HFF-Myc (cell line): ENCODE measurements around the gene MORN4.

Experiments
- DNase-seq: peaks from one replicate; pipeline ENCODE4 v3.0.0-alpha.2; 2011; ENCODE audit warnings: low read depth; ENCODE audit errors: extremely low read depth
- H3K4me3 ChIP-seq: replicated peaks from 2 replicates; pipeline ENCODE4 v1.5.1; 2011; ENCODE audit warnings: low read depth, mild to moderate bottlenecking, control low read depth, low read length
- TF ChIP-seq, protein P1 (sequence below): IDR thresholded peaks from 2 replicates; pipeline ENCODE4 v1.5.1; 2012; ENCODE audit warnings: mild to moderate bottlenecking, low read depth, low read length, control low read depth; ENCODE audit errors: missing control alignments

MORN4 gene

GRCh38 chr10:97669571-97669970 lies 36.3 kb upstream of the MORN4 start:
- TF ChIP-seq, protein P1, sequence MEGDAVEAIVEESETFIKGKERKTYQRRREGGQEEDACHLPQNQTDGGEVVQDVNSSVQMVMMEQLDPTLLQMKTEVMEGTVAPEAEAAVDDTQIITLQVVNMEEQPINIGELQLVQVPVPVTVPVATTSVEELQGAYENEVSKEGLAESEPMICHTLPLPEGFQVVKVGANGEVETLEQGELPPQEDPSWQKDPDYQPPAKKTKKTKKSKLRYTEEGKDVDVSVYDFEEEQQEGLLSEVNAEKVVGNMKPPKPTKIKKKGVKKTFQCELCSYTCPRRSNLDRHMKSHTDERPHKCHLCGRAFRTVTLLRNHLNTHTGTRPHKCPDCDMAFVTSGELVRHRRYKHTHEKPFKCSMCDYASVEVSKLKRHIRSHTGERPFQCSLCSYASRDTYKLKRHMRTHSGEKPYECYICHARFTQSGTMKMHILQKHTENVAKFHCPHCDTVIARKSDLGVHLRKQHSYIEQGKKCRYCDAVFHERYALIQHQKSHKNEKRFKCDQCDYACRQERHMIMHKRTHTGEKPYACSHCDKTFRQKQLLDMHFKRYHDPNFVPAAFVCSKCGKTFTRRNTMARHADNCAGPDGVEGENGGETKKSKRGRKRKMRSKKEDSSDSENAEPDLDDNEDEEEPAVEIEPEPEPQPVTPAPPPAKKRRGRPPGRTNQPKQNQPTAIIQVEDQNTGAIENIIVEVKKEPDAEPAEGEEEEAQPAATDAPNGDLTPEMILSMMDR = no peak
- no peak for DNase-seq
- H3K4me3 ChIP-seq = no peak overlapping the region

- no peak overlapping the region for H3K4me3 ChIP-seq
- TF ChIP-seq, protein P1 = no peak
- no peak for DNase-seq
Observed at GRCh38 chr10:97667463-97667862, 34.2 kb upstream of the MORN4 start.

DNA sequence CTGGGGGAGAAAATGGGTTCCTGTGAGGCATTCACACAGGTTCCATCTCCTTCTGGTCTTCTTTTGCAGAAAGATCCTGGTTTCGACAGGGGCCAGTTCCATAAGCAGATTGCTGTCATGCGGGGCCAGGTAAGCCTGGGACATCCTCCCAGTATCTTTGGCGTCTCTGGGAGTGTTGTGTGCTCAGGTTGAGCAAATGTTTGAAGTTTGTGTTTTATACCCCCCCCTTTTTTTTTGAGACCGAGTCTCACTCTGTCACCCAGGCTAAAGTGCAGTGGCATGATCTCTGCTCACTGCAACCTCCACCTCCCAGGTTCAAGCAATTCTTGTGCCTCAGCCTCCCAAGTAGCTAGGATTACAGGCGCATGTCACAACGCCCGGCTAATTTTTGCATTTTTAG lies 33.7 kb upstream of the MORN4 start:
- no peak overlapping the region for H3K4me3 ChIP-seq
- TF ChIP-seq, protein P1 = no peak
- DNase-seq = no peak

DNA sequence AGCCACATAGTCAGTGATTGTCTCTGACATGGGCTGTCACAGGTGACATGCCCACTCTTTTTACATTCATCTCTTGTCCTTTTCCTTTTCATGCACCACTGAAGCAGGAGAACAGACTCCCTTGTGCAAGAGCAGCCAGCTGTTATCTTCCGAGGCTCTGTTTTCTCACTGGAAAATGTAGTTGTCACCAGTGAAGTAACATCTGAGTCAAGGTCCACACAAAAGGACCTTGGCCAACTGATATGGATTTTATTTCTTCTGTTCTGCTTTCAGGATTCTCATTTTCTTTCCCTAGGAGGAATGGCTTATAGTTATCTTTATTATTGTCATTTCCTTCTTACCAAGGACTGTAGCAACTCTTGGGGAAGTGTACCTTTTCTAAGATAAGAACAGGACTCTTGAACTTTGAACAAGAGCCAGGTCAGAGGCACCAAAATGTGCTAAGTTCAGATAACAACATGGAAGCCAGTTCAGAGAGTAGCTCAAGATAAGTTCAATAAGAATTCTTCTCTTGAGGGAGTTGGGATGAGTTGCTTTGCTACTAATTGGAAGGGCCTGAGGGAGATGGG lies 31.1 kb upstream of the MORN4 start:
- no peak overlapping the region for H3K4me3 ChIP-seq
- TF ChIP-seq, protein P1 = no peak
- DNase-seq = no peak

- peak; percentile 89 for DNase-seq
- H3K4me3 ChIP-seq = no peak overlapping the region
- TF ChIP-seq, protein P1 = no peak
Observed at GRCh38 chr10:97659589-97659988, 26.3 kb upstream of the MORN4 start.

DNA sequence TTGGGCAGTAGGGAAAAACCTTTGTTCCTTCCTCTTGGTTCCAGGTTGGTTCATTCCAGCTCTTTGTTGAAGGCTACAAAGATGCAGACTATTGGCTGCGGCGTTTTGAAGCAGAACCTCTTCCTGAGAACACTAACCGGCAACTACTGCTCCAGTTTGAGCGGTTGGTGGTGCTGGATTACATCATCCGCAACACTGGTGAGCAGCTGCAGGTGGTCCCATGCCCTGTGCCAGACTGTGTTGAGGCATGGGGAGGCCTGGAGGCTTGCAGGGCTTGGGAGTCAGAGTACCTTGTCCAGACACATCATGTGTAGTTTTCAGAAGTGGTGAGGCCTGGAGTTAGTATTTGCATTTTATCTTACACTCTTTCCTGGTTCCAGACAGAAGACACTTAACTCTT lies 23.5 kb upstream of the MORN4 start:
- no peak overlapping the region for H3K4me3 ChIP-seq
- no peak for DNase-seq
- TF ChIP-seq, protein P1 = no peak

DNA sequence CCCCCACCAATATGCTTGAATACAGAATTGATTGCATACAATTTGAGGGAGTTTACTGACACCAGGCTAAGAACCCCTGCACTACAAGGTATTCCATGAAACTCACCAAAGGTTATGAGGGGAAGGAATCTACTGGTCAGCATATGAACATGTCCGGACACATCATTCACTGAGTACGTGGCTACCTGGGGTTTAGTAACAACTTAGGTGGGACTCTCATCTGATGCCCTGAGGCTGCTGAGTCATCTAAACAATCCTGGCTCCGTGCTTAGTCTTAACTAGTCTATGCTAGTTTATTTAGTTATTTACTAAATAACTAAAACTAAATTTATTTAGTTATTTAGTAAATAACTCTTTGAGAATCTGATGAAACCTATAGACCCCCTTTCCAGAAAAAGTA lies 18.5 kb upstream of the MORN4 start:
- no peak overlapping the region for H3K4me3 ChIP-seq
- DNase-seq = no peak
- TF ChIP-seq, protein P1 = no peak
